Astrocyte (in vitro differentiated cells and primary cell): ENCODE results near the gene TMPRSS3.

Source experiments
- CTCF ChIP-seq: IDR thresholded peaks from 2 replicates; pipeline ENCODE4 v1.5.1; 2011; ENCODE audit warnings: low read depth, mild to moderate bottlenecking, inconsistent platforms, low read length, moderate library complexity; ENCODE audit not compliant: insufficient read depth
- EZH2 ChIP-seq: IDR thresholded peaks from 2 replicates; pipeline ENCODE4 v1.6.1; 2012; ENCODE audit warnings: mild to moderate bottlenecking, low read length, inconsistent platforms; ENCODE audit not compliant: insufficient read depth

GRCh38 chr21:42404539-42404938, 8.7 kb upstream of the TMPRSS3 start:
- no peak for TF ChIP-seq EZH2
- no peak for TF ChIP-seq CTCF
